RPMI8226 (cell line): ENCODE data around the gene MBD3L2.
"Not testable (repeated sequence)": the region's sequence is repeated elsewhere in the genome, so short reads cannot be mapped to it uniquely, and the experiment has no call there.

Experiments
- DNase-seq: peaks from one replicate; pipeline ENCODE4 v3.0.0-alpha.2; 2015

Gene MBD3L2

DNA sequence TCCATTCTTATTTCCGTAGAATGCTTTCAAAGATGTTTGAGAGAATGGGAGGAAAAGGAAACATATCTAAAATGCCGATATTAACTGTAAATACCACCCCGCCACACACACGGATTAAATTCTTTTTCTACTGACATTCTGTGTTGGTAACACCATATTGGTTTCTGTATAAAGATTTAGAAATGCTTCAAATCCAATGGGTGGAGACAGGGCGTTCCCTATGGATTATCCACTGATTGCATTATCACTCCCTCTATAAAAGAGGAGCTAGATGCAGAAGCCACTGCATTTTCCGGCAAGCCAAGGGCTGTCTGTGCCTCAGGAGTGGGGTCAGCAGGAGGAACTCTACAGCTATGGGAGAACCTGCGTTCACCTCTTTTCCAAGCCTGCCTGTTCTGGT lies at the start of gene MBD3L2:
TSS of gene MBD3L2 (plus strand) at position 301 of the 400 bp plus-strand sequence. CDS start at position 354, 53 bp downstream.
- DNase-seq = not testable (repeated sequence)

DNA sequence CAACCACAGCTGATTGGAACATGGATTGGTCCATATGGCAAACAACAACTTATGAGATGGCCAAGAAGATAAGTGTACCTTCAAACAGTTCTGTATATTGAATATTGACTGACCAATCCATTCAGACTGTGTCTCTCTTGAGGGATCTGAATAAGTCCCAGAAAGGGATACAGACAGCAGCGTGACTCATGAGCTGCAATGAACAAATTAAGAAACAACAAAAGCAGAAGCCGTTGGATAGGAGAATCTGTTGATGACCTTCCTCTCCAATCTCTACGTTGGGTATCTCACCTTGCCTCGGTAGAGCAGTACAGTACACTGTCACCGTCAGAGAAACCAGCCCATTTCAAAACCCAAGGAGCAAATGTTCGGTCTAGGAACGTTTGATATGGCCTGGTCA lies 49.2 kb upstream of the MBD3L2 start:
- no peak for DNase-seq

DNA sequence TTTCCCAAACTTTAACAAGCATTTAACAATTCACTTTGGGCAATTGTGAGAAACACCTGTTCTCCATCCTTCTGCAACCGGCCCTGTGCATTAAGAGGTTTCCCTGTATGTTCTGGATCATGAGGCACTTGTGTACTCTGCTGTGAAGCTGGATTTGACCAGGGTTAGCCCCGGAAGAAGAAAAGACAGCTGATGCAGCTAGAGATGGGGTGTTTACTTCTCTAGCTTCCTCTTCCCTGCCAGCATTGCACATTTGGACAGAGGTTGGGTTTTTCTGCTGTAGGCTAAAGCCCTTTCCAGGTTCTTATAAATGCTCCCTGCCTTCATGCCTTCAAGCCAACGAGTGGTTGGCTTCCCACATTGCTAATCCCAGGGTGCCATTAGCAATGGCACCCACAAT lies 48.8 kb upstream of the MBD3L2 start:
- DNase-seq = no peak

DNA sequence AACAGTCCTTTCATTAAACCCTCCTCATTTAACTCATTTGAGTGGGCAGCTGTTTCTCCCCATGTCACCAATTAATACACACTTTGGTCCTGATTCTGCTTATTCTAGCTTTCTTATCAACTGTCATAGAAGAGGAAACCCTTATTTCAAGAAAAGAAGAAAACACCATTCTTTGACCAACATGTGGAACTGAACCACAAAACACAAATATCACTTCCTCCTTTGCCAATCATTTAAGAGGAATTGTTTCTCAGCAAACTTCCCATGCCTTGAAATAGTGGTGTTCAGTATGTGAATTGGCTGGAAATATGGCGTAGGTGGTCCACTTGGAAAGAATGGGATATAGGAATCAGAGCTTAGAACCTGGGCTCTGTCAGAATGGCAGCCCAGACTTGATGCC lies 48.3 kb upstream of the MBD3L2 start:
- no peak for DNase-seq

DNA sequence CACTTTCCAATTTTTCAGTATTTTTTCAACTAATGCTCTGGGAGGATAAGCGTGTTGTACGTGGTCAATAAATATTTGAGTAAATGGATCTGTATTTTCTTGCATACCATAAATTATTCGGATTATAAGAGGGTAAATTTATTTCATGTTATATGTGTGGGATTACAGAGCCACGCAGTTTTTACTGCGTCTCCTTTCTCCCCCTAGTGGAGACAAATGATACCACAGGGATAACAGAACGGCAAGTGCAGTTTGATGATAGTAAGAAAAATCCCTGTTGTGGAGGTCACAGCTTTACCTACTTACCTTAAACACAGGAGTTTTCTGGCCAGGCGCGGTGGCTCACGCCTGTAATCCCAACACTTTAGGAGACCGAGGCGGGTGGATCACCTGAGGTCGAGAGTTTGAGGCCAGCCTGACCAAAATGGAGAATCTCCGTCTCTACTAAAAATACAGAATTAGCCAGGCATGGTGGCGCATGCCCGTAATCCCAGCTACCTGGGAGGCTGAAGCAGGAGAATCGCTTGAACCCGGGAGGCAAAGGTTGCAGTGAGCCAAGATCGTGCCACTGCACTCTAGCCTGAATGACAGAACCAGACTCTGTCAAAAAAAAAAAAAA lies 44.7 kb upstream of the MBD3L2 start:
- DNase-seq = peak; percentile 69

DNA sequence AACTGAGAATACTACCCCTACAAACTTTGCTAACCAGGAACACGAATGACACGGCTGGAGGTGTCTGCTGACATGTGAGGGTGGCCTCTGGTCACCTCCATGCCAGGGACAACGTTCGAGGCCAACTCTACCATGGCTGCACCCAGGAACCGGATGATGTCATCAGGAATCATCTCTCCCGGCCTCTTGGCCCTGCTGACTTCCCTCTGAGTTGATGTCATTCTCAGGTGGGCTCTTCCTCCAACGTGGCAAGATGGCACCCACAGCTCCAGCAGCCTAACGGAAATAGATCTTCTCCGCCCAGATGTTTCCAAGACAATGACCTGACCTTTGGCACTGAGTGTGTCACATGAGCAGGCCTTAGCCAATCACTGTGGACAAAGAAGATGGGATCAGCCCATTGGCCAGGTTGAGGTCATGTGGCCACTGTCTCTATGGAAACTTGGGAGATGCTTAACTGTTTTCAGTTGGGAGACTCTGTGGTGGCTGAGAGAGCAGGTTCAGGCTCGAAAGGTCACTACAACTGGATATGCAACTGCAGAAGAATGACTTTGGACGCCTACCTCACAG lies 42.9 kb upstream of the MBD3L2 start:
- DNase-seq = no peak

DNA sequence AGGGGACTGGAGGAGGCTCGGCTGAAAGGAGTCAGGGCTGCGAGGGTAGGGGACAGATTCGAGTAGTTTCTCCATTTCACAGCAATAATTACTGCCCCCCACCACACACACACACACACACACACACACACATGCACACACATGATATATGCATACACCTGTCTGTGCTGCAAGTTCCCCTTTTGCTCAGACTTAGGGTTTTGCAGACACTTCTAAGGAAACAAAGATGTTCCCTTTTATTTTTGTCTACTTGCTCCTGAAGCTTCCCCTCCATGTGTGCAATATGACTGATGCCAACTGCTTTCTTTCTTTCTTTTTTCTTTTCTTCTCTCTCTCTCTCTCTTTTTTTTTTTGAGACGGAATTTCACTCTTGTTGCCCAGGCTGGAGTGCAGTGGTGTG lies 41.3 kb upstream of the MBD3L2 start:
- peak; percentile 27 for DNase-seq

DNA sequence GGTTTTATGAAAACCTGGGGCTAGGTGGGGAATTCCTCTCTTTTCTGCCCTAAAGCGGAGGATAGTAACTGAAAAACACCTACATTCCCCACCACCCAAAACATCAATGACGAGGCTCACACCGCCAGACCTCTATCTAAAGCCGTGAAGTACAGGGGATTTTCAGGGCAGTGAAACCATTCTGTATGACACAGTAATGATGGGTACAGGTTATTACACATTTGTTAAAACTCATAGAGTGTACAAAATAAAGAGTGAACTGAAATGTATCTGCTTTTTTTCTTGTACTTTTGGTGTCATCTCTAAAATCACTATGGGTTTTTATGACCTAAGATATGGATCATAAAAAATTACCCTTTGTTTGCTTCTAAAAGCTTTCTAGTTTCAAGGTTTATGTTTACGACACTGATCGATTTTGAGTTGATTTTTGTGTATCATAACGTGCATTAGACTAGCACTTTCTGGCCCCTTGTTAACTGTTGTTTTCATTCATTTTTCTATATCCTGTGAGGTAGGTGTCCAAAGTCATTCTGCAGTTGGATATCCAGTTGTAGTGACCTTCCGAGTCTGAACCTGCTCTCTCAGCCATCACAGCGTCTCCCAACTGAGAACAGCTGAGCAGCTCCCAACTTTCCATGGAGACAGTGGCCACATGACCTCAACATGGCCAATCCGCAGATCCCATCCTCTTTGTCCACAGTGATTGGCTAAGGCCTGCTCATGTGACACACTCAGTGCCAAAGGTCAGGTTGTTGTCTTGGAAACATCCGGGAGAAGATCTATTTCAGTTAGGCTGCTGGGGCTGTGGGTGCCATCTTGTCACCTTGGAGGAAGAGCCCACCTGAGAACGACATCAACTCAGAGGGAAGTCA lies 38.2 kb upstream of the MBD3L2 start:
- DNase-seq = no peak

- peak; percentile 86 for DNase-seq
These were observed 35.4 kb upstream of the MBD3L2 start for GRCh38 chr19:7013678-7014077.

DNA sequence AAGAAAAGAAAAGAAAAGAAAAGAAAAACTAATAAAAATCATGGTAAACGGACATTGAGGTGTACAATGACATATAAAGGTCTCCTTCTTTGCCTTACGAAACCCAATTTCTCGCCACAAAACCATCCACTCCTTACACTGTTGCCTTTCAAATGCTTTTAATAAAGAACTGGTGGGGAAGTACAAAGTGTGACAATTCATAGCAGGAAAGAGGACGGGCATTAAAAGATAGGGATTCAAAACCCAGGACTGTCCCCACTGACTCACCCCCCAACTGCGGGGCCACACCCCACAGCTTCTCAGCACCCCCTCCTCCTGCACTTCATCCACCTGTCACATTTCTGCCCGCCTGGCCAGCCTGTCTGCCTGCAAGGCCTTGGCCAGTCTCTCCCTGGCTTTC lies 30.3 kb upstream of the MBD3L2 start:
- no peak for DNase-seq

GRCh38 chr19:7021331-7021730 lies 27.8 kb upstream of the MBD3L2 start, which contains the start of gene MBD3L2B:
MBD3L2B (minus strand) TSS chr19:7021431; CDS start chr19:7021397, 34 bp downstream.
- not testable (repeated sequence) for DNase-seq

- not testable (repeated sequence) for DNase-seq
These were observed 20.3 kb upstream of the MBD3L2 start for GRCh38 chr19:7028790-7029189.

DNA sequence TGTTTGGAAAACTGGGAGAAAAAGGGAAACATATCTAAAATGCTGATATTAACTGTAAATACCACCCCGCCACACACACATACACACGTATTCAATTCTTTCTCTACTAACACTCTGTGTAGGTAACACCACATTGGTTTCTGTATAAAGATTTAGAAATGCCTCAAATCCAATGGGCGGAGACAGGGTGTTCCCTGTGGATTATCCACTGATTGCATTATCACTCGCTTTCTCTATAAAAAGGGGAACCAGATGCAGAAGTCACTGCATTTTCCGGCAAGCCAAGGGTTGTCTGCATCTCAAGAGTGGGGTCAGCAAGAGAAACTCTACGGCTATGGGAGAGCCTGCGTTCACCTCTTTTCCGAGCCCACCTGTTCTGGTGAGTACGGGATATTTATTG lies 18.8 kb upstream of the MBD3L2 start, which contains the start of gene MBD3L5:
TSS of gene MBD3L5 (plus strand) at position 301 of the 400 bp plus-strand sequence. CDS start at position 335, 34 bp downstream.
- DNase-seq = not testable (repeated sequence)

GRCh38 chr19:7040079-7040478 lies 9.0 kb upstream of the MBD3L2 start, which contains the start of gene MBD3L4:
MBD3L4 (minus strand) TSS chr19:7040179; CDS start chr19:7040144, 35 bp downstream.
- DNase-seq = not testable (repeated sequence)

DNA sequence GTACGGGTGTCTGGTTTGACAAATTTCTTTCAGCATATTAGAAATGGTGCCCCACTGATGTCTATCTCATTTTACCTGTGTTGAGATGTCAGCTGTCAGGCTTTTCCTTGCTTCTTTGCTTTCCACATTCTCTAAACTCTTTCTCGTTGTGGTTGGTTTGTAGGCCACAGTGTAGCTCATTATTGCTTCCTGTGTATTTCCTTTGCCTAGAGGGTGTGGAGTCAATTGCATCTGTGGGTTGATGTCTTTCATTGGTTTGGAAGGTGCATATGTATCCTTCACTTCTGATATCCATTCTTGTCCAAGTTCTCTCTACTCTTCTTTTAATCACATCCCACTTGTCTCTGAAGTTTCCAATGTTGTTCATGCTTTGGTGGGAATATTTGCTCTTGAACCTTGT lies 7.6 kb upstream of the MBD3L2 start:
- DNase-seq = not testable (repeated sequence)

DNA sequence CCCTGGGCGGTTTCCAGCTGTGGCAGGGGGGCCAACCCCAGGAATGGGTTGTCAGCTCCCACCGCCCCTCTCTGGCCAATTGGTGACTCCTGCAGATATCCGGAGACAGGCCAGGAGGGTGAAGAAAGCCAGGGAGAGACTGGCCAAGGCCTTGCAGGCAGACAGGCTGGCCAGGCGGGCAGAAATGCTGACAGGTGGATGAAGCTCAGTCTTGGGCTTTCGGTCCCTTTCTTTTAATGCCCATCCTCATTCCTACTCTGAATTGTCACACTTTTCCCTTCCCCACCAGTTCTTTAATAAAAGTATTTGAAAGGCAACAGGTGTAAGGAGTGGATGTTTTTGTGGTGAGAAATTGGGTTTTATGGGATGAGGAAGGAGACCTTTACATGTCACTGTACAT lies 2.3 kb downstream of the MBD3L2 start:
- DNase-seq = not testable (repeated sequence)

GRCh38 chr19:7052896-7053295 lies 3.8 kb downstream of the MBD3L2 start:
- DNase-seq = not testable (repeated sequence)

- not testable (repeated sequence) for DNase-seq
These were observed 5.7 kb downstream of the MBD3L2 start for GRCh38 chr19:7054635-7055368.

DNA sequence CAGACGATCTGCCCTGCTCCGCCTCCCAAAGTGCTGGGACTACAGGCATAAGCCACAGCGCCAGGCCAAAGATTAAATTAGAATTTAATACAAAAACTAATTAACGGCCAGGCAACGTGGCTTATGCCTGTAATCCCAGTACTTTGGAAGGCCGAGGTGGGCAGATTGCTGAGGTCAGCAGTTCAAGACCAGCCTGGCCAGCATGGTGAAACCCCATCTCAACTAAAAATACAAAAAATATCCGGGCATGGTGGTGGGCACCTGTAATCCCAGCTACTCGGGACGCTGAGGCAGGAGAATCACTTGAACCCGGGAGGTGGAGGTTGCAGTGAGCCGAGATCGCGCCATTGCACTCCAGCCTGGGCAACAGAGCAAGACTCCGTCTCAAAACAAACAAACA lies 6.6 kb downstream of the MBD3L2 start:
- not testable (repeated sequence) for DNase-seq

- not testable (repeated sequence) for DNase-seq
These were observed 7.2 kb downstream of the MBD3L2 start for GRCh38 chr19:7056371-7056770.

GRCh38 chr19:7058576-7058975 lies 9.5 kb downstream of the MBD3L2 start, which contains the start of gene MBD3L3:
MBD3L3 (minus strand) TSS chr19:7058676; CDS start chr19:7058605, 71 bp downstream.
- not testable (repeated sequence) for DNase-seq

GRCh38 chr19:7059977-7060376 lies 10.9 kb downstream of the MBD3L2 start:
- not testable (repeated sequence) for DNase-seq

DNA sequence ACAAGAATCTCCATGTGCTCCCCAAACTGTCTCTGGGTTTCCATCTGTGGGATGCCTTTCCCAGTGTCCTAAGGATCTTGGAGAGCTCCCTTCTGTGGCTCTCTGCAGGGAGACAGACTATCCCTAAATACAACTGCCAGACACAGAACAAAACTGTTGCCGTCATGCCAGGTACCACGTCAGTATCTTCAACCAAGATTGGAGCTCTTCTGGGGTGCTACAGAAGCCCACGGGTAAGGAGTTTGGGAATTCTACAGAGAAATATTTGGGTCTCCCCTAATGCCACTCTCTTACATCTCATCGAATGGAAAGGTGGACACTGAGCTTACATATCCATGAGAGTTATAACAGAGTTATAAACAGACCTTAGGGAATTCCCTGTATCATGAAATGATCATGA lies 14.2 kb downstream of the MBD3L2 start:
- no peak for DNase-seq
